ENCODE results near the gene PGGHG.
"Not testable (repeated sequence)": the region's sequence is repeated elsewhere in the genome, so short reads cannot be mapped to it uniquely, and the experiment has no call there.

Gene PGGHG

GRCh38 chr11:305844-306211, 16.9 kb downstream of the PGGHG start:
- Histone ChIP-seq H3K27ac (ENCODE audit: poor library complexity, severe bottlenecking) (no peak overlapping the region), H3K27me3 (ENCODE audit: insufficient read depth, poor library complexity, severe bottlenecking) (no peaks in the 10 kb centered on the region), H3K4me1 (ENCODE audit: insufficient read depth, poor library complexity, severe bottlenecking) (peaks cover 7% of the 10 kb centered on the region), H3K4me3 (ENCODE audit: severe bottlenecking) (no peak overlapping the region), H3K36me3 (ENCODE audit: low read depth) (peaks cover 4% of the 10 kb centered on the region), H3K9me3 (ENCODE audit: severe bottlenecking) (no peaks in the 10 kb centered on the region)
- DNase-seq (ENCODE audit: low spot score) (no peak), ATAC-seq (ENCODE audit: low read depth) (no peak)
- TF ChIP-seq CTCF (IDR thresholded peaks at IDR 0.05; ENCODE audit: poor library complexity, severe bottlenecking): no peak

- Histone ChIP-seq H3K27ac (ENCODE audit: poor library complexity, severe bottlenecking) (peak overlapping the region; percentile 77), H3K36me3 (ENCODE audit: low read depth) (peaks cover 4% of the 10 kb centered on the region), H3K9me3 (ENCODE audit: severe bottlenecking) (no peaks in the 10 kb centered on the region), H3K4me1 (ENCODE audit: insufficient read depth, poor library complexity, severe bottlenecking) (peaks cover 7% of the 10 kb centered on the region), H3K27me3 (ENCODE audit: insufficient read depth, poor library complexity, severe bottlenecking) (no peaks in the 10 kb centered on the region), H3K4me3 (ENCODE audit: severe bottlenecking) (no peak overlapping the region)
- DNase-seq (ENCODE audit: low spot score): no peak
- no peak for ATAC-seq (ENCODE audit: low read depth)
- no peak for TF ChIP-seq CTCF (IDR thresholded peaks at IDR 0.05; ENCODE audit: poor library complexity, severe bottlenecking)
These were observed 17.9 kb downstream of the PGGHG start for GRCh38 chr11:306645-307371.

GRCh38 chr11:307766-308708, 19.1 kb downstream of the PGGHG start, which contains the start of gene IFITM2:
Gene IFITM2 (plus strand): TSS chr11:307816. CDS start chr11:308193, 377 bp downstream.
- Histone ChIP-seq H3K4me3 (ENCODE audit: severe bottlenecking) (peak within 1 kb of the TSS; percentile 38), H3K27ac (ENCODE audit: poor library complexity, severe bottlenecking) (peak within 1 kb of the TSS; percentile 77)
- ATAC-seq (ENCODE audit: low read depth): peak; percentile 66
- H3K36me3 ChIP-seq (ENCODE audit: low read depth); H3K27me3 ChIP-seq (ENCODE audit: insufficient read depth, poor library complexity, severe bottlenecking); H3K4me1 ChIP-seq (ENCODE audit: insufficient read depth, poor library complexity, severe bottlenecking); H3K9me3 ChIP-seq (ENCODE audit: severe bottlenecking): not testable (repeated sequence)
- peak; percentile 62 for DNase-seq (ENCODE audit: low spot score)

- Histone ChIP-seq H3K4me3 (ENCODE audit: severe bottlenecking) (peak overlapping the region; percentile 38), H3K27ac (ENCODE audit: poor library complexity, severe bottlenecking) (peak overlapping the region; percentile 77)
- H3K9me3 ChIP-seq (ENCODE audit: severe bottlenecking); H3K27me3 ChIP-seq (ENCODE audit: insufficient read depth, poor library complexity, severe bottlenecking); ATAC-seq (ENCODE audit: low read depth); H3K36me3 ChIP-seq (ENCODE audit: low read depth); H3K4me1 ChIP-seq (ENCODE audit: insufficient read depth, poor library complexity, severe bottlenecking): not testable (repeated sequence)
- DNase-seq (ENCODE audit: low spot score): peak; percentile 57
These were observed 20.1 kb downstream of the PGGHG start for GRCh38 chr11:308740-309665.

- peak; percentile 9 for ATAC-seq (ENCODE audit: low read depth)
- Histone ChIP-seq H3K4me1 (ENCODE audit: insufficient read depth, poor library complexity, severe bottlenecking) (peaks cover 11% of the 10 kb centered on the region), H3K4me3 (ENCODE audit: severe bottlenecking) (peak overlapping the region; percentile 38), H3K27ac (ENCODE audit: poor library complexity, severe bottlenecking) (peak overlapping the region; percentile 77)
- not testable (repeated sequence) for H3K36me3 ChIP-seq (ENCODE audit: low read depth); DNase-seq (ENCODE audit: low spot score); H3K9me3 ChIP-seq (ENCODE audit: severe bottlenecking); H3K27me3 ChIP-seq (ENCODE audit: insufficient read depth, poor library complexity, severe bottlenecking)
These were observed 21.1 kb downstream of the PGGHG start for GRCh38 chr11:309979-310572.

GRCh38 chr11:311013-311748, 22.3 kb downstream of the PGGHG start:
- DNase-seq (ENCODE audit: low spot score); H3K27me3 ChIP-seq (ENCODE audit: insufficient read depth, poor library complexity, severe bottlenecking); ATAC-seq (ENCODE audit: low read depth); H3K4me3 ChIP-seq (ENCODE audit: severe bottlenecking); H3K9me3 ChIP-seq (ENCODE audit: severe bottlenecking); H3K27ac ChIP-seq (ENCODE audit: poor library complexity, severe bottlenecking): not testable (repeated sequence)
- Histone ChIP-seq H3K36me3 (ENCODE audit: low read depth) (peaks cover 11% of the 10 kb centered on the region), H3K4me1 (ENCODE audit: insufficient read depth, poor library complexity, severe bottlenecking) (peaks cover 14% of the 10 kb centered on the region)

All from RWPE2 (cell line).